Neural progenitor cell (in vitro differentiated cells): ENCODE data around the gene FAM131B. TPM values are rescaled to one million over a fixed set of nuclear protein-coding genes. Genes with fewer than 3 reads are reported as not detected.

Source experiments
- DNase-seq: peaks from one replicate; pipeline ENCODE4 v3.0.0-alpha.2; 2016; ENCODE audit warnings: low spot score
- H2AFZ ChIP-seq: fragments of 200-600 bp; sonication (generic); replicated peaks from 2 replicates; pipeline ENCODE4 v1.6.1; 2016; ENCODE audit warnings: antibody characterized with exemption
- H3F3A ChIP-seq: fragments of 200-600 bp; sonication (generic); 2 replicates; pipeline ENCODE4 v1.6.1; 2016; ENCODE audit warnings: antibody characterized with exemption, low read depth
- H3K27ac ChIP-seq: fragments of 200-600 bp; sonication (generic); 2 replicates; pipeline ENCODE4 v1.5.1; 2016; ENCODE audit warnings: mild to moderate bottlenecking
- H3K27me3 ChIP-seq: fragments of 200-600 bp; sonication (generic); 2 replicates; pipeline ENCODE4 v1.6.1; 2016; ENCODE audit warnings: mild to moderate bottlenecking, moderate library complexity
- H3K36me3 ChIP-seq: fragments of 200-600 bp; sonication (generic); 2 replicates; pipeline ENCODE4 v1.5.1; 2016
- H3K4me1 ChIP-seq: fragments of 200-600 bp; sonication (generic); 2 replicates; pipeline ENCODE4 v1.6.1; 2016; ENCODE audit warnings: mixed run types
- H3K4me2 ChIP-seq: fragments of 200-600 bp; sonication (generic); 2 replicates; pipeline ENCODE4 v1.6.1; 2016
- H3K4me3 ChIP-seq: fragments of 200-600 bp; sonication (generic); 2 replicates; pipeline ENCODE4 v1.5.1; 2016
- H3K79me2 ChIP-seq: fragments of 200-600 bp; sonication (generic); 2 replicates; pipeline ENCODE4 v1.6.1; 2016; ENCODE audit warnings: low read depth
- H3K9ac ChIP-seq: fragments of 200-600 bp; sonication (generic); 2 replicates; pipeline ENCODE4 v1.6.1; 2016
- H3K9me3 ChIP-seq: fragments of 200-600 bp; sonication (generic); 2 replicates; pipeline ENCODE4 v1.5.1; 2016; ENCODE audit warnings: low read depth
- H4K20me1 ChIP-seq: fragments of 200-600 bp; sonication (generic); 2 replicates; pipeline ENCODE4 v1.6.1; 2016; ENCODE audit warnings: low read depth
- H3K27ac Mint-ChIP-seq: 3 replicates; pipeline ENCODE4 v1.8.0; 2021; ENCODE audit warnings: mixed read lengths
- H3K27me3 Mint-ChIP-seq: 2 replicates; pipeline ENCODE4 v1.8.0; 2022; ENCODE audit warnings: low read depth, mild to moderate bottlenecking, inconsistent platforms, moderate library complexity, mixed read lengths; ENCODE audit not compliant: insufficient read depth
- H3K36me3 Mint-ChIP-seq: 3 replicates; pipeline ENCODE4 v1.8.0; 2021; ENCODE audit warnings: mixed read lengths
- H3K4me1 Mint-ChIP-seq: 3 replicates; pipeline ENCODE4 v1.8.0; 2021; ENCODE audit warnings: mixed read lengths
- H3K4me3 Mint-ChIP-seq: 3 replicates; pipeline ENCODE4 v1.8.0; 2021; ENCODE audit warnings: mild to moderate bottlenecking, moderate library complexity, mixed read lengths
- H3K9me3 Mint-ChIP-seq: 3 replicates; pipeline ENCODE4 v1.8.0; 2020; ENCODE audit warnings: mixed read lengths
- EZH2 ChIP-seq: fragments of 200-600 bp; sonication (generic); IDR thresholded peaks from 2 replicates; pipeline ENCODE4 v1.6.1; 2017; ENCODE audit warnings: antibody characterized with exemption, mild to moderate bottlenecking, moderate library complexity
- EZH2phosphoT487 ChIP-seq: fragments of 200-600 bp; sonication (generic); IDR thresholded peaks from 2 replicates; pipeline ENCODE4 v1.6.1; 2017; ENCODE audit warnings: antibody characterized with exemption
- total RNA-seq: library from RNA; depleted of rRNA; stranded (reverse); fragments of >200 nt; gene quantifications from 2 replicates; pipeline ENCODE4 v1.2.3, GENCODE V29; 2015; ENCODE audit warnings: low replicate concordance
- TF ChIP-seq, protein P1 (sequence below): fragments of 200-600 bp; sonication (generic); IDR thresholded peaks from 2 replicates; pipeline ENCODE4 v1.5.1; 2017; ENCODE audit warnings: antibody characterized with exemption, mild to moderate bottlenecking

Gene FAM131B
- total RNA-seq, 1 donor from 2014 or later: 20.1 TPM

DNA sequence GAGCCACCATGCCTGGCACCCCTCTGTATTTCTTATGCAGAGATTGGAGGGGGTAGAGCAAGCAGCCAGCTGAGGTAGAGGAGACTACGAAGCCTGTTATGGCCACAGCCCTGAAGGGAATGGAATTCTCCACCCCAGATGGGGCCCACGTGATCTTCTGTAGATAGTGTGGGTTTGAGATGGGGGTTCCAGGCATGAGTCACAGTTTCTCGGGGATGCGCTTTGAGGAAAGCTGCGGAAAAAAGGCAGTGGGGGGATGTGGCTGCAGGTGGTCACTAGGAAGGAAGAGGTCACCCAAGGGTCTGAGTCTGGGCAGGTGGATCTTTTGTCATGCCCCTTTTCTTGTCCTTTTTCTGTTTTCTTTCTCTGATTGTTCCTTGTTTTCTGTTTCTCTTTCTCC, 11.5 kb downstream of the FAM131B start:
- Histone ChIP-seq H3K4me1 (peaks cover 19% of the 10 kb centered on the region), H2AFZ (no peak overlapping the region), H3K4me2 (no peak overlapping the region), H3K27ac (no peak overlapping the region), H3K27me3 (peaks cover 17% of the 10 kb centered on the region), H3F3A (peaks cover 18% of the 10 kb centered on the region), H3K79me2 (no peaks in the 10 kb centered on the region), H3K9me3 (no peaks in the 10 kb centered on the region), H3K9ac (no peak overlapping the region), H3K4me3 (no peak overlapping the region), H4K20me1 (peaks cover 24% of the 10 kb centered on the region), H3K36me3 (no peaks in the 10 kb centered on the region)
- H3K4me3 Mint-ChIP-seq: no peak overlapping the region
- H3K36me3 Mint-ChIP-seq: peaks cover 12% of the 10 kb centered on the region
- peaks cover 4% of the 10 kb centered on the region for H3K9me3 Mint-ChIP-seq
- TF ChIP-seq EZH2: no peak
- TF ChIP-seq EZH2phosphoT487: no peak
- H3K27ac Mint-ChIP-seq: peak overlapping the region; percentile 84
- peaks cover 12% of the 10 kb centered on the region for H3K27me3 Mint-ChIP-seq
- no peak for DNase-seq
- H3K4me1 Mint-ChIP-seq: peaks cover 25% of the 10 kb centered on the region

DNA sequence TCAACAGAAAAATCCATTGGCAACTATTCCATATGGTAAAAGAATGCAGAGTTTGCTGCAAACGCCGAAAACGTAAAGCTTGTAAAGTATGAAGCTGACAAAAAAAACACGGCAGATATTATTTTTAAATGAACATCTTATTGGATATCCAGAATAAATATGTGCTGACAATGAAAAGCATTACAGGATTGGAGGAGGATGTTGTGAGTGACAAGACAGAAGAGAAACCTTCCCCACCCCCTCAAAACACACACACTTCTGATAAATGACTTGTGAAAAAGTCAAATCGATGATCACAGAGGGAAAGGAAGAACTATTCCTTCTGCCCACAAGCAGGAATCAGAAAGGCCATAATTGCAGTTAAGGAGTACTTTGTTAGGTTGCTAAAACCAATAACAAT, 14.6 kb downstream of the FAM131B start:
- no peak overlapping the region for H3K27ac Mint-ChIP-seq
- TF ChIP-seq EZH2phosphoT487 (no peak), EZH2 (no peak)
- TF ChIP-seq, protein P1, sequence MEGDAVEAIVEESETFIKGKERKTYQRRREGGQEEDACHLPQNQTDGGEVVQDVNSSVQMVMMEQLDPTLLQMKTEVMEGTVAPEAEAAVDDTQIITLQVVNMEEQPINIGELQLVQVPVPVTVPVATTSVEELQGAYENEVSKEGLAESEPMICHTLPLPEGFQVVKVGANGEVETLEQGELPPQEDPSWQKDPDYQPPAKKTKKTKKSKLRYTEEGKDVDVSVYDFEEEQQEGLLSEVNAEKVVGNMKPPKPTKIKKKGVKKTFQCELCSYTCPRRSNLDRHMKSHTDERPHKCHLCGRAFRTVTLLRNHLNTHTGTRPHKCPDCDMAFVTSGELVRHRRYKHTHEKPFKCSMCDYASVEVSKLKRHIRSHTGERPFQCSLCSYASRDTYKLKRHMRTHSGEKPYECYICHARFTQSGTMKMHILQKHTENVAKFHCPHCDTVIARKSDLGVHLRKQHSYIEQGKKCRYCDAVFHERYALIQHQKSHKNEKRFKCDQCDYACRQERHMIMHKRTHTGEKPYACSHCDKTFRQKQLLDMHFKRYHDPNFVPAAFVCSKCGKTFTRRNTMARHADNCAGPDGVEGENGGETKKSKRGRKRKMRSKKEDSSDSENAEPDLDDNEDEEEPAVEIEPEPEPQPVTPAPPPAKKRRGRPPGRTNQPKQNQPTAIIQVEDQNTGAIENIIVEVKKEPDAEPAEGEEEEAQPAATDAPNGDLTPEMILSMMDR: no peak
- H3K27me3 Mint-ChIP-seq: peaks cover 25% of the 10 kb centered on the region

DNA sequence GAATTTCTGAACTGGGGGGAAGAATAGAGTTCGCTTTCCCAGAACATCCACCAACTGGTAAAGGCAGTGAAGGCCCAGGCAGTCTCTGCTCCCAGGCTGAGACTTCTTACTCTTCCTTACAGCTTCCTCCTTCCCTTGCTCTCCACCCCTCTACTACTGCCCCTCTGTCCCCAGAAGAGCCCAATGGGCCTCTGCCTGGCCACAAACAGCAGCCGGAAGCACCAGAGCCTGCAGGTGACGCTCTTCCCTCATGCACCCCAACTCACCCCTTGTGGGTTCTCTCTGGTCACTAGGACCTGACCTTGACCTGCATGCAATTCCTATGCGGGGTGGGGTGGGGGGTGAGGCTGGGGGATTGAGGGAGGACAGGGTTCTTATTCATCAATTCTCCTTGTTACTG, 16.5 kb downstream of the FAM131B start:
- no peak overlapping the region for H3K4me3 Mint-ChIP-seq
- H3K9me3 Mint-ChIP-seq: peaks cover 4% of the 10 kb centered on the region
- peaks cover 6% of the 10 kb centered on the region for H3K4me1 Mint-ChIP-seq
- no peak overlapping the region for H3K27ac Mint-ChIP-seq
- Histone ChIP-seq H3K36me3 (no peaks in the 10 kb centered on the region), H2AFZ (peak overlapping the region; percentile 94), H3K79me2 (no peaks in the 10 kb centered on the region), H4K20me1 (no peaks in the 10 kb centered on the region), H3K4me3 (no peak overlapping the region), H3K4me2 (peak overlapping the region; percentile 68), H3K4me1 (peaks cover 4% of the 10 kb centered on the region), H3F3A (peaks cover 16% of the 10 kb centered on the region), H3K27ac (no peak overlapping the region), H3K9ac (no peak overlapping the region), H3K9me3 (no peaks in the 10 kb centered on the region), H3K27me3 (peaks cover 31% of the 10 kb centered on the region)
- H3K36me3 Mint-ChIP-seq: no peaks in the 10 kb centered on the region
- H3K27me3 Mint-ChIP-seq: peaks cover 21% of the 10 kb centered on the region
- no peak for DNase-seq
- TF ChIP-seq EZH2phosphoT487: no peak
- TF ChIP-seq EZH2: no peak
- TF ChIP-seq, protein P1: no peak

More for the DNA sequence above, 14.6 kb downstream of the FAM131B start:
- Histone ChIP-seq H3K27ac (no peak overlapping the region), H3K4me2 (no peak overlapping the region), H3K9me3 (no peaks in the 10 kb centered on the region), H3K27me3 (peaks cover 31% of the 10 kb centered on the region), H2AFZ (no peak overlapping the region), H3K4me3 (no peak overlapping the region), H4K20me1 (peaks cover 8% of the 10 kb centered on the region), H3K36me3 (no peaks in the 10 kb centered on the region), H3K79me2 (no peaks in the 10 kb centered on the region), H3K4me1 (peaks cover 15% of the 10 kb centered on the region), H3K9ac (no peak overlapping the region), H3F3A (peaks cover 27% of the 10 kb centered on the region)
- H3K4me3 Mint-ChIP-seq: no peak overlapping the region
- H3K9me3 Mint-ChIP-seq: peaks cover 4% of the 10 kb centered on the region
- DNase-seq: no peak
- peaks cover 24% of the 10 kb centered on the region for H3K4me1 Mint-ChIP-seq
- no peaks in the 10 kb centered on the region for H3K36me3 Mint-ChIP-seq

DNA sequence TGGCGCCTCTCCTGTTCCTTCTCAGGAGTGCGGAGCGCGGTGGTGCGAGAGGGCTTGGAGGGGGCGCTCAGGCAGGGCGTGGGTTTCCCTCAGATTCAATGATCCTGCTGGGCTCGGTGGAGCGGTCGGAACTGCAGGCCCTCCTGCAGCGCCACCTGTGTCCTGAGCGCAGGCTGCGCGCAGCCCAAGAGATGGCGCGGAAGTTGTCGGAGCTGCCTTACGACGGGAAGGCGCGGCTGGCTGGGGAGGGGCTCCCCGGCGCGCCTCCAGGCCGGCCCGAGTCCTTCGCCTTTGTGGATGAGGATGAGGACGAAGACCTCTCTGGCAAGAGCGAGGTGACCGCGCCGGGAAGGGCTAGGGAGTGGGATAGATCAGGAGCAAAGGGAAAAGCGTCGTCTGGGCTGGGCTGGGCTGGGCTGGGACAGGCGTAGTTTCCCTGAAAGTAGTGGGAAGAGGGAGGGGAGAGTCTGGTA, 17.0 kb downstream of the FAM131B start:
- DNase-seq: peak; percentile 88
- Histone ChIP-seq H3K36me3 (no peaks in the 10 kb centered on the region), H3K4me3 (peak overlapping the region; percentile 32), H3F3A (peaks cover 16% of the 10 kb centered on the region), H3K79me2 (no peaks in the 10 kb centered on the region), H4K20me1 (no peaks in the 10 kb centered on the region), H3K4me1 (peaks cover 4% of the 10 kb centered on the region), H3K9me3 (no peaks in the 10 kb centered on the region), H3K27ac (no peak overlapping the region), H3K27me3 (peaks cover 31% of the 10 kb centered on the region), H2AFZ (peak overlapping the region; percentile 94), H3K4me2 (peak overlapping the region; percentile 68), H3K9ac (no peak overlapping the region)
- TF ChIP-seq, protein P1: peak; percentile 55
- no peak for TF ChIP-seq EZH2phosphoT487
- TF ChIP-seq EZH2: peak; percentile 48
- Mint-ChIP-seq H3K4me3 (peak overlapping the region; percentile 65), H3K27ac (no peak overlapping the region), H3K4me1 (peaks cover 5% of the 10 kb centered on the region), H3K36me3 (no peaks in the 10 kb centered on the region), H3K27me3 (peaks cover 21% of the 10 kb centered on the region), H3K9me3 (peaks cover 4% of the 10 kb centered on the region)
